ENCODE results near the gene COPS2.

The COPS2 gene

GRCh38 chr15:49145651-49146609 lies 9.5 kb downstream of the COPS2 start:
- no peak for DNase-seq (ENCODE audit: insufficient read length, low spot score)
- FAIRE-seq: no peak
- TF ChIP-seq, protein P1, sequence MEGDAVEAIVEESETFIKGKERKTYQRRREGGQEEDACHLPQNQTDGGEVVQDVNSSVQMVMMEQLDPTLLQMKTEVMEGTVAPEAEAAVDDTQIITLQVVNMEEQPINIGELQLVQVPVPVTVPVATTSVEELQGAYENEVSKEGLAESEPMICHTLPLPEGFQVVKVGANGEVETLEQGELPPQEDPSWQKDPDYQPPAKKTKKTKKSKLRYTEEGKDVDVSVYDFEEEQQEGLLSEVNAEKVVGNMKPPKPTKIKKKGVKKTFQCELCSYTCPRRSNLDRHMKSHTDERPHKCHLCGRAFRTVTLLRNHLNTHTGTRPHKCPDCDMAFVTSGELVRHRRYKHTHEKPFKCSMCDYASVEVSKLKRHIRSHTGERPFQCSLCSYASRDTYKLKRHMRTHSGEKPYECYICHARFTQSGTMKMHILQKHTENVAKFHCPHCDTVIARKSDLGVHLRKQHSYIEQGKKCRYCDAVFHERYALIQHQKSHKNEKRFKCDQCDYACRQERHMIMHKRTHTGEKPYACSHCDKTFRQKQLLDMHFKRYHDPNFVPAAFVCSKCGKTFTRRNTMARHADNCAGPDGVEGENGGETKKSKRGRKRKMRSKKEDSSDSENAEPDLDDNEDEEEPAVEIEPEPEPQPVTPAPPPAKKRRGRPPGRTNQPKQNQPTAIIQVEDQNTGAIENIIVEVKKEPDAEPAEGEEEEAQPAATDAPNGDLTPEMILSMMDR (IDR thresholded peaks at IDR 0.05; ENCODE audit: insufficient read depth, missing control alignments): peak; percentile 71

GRCh38 chr15:49137861-49138260 lies 17.5 kb downstream of the COPS2 start:
- TF ChIP-seq, protein P1 (IDR thresholded peaks at IDR 0.05; ENCODE audit: insufficient read depth, missing control alignments): no peak
- FAIRE-seq (no peak), DNase-seq (ENCODE audit: insufficient read length, low spot score) (no peak)

- DNase-seq (ENCODE audit: insufficient read length, low spot score) (no peak), FAIRE-seq (no peak)
- TF ChIP-seq, protein P1 (IDR thresholded peaks at IDR 0.05; ENCODE audit: insufficient read depth, missing control alignments): no peak
Observed at GRCh38 chr15:49135911-49136310, 19.5 kb downstream of the COPS2 start.

DNA sequence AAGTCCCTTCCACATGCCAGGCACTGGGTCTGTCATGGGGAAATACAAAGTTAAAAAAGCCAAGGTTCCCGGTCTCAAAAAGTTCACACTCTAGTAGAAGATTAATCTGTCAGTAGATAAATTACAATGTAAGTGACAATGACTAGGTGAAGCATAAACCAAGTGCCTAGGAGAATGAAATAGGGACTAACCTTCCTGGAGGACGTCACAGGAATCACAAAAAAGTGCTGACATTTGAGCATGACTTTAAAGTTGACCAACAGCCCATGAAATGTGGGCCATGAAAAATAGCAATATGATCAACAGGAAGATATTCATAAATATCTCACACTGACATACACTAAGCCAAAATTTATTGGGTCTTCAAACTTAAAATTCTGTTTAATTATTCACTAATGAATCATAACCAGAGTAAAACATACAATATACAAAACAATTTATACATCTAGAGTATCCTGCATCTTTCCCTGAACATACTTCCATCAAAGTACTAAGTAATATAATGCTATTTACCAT lies 20.0 kb downstream of the COPS2 start:
- no peak for FAIRE-seq
- no peak for DNase-seq (ENCODE audit: insufficient read length, low spot score)
- TF ChIP-seq, protein P1 (IDR thresholded peaks at IDR 0.05; ENCODE audit: insufficient read depth, missing control alignments): no peak

DNA sequence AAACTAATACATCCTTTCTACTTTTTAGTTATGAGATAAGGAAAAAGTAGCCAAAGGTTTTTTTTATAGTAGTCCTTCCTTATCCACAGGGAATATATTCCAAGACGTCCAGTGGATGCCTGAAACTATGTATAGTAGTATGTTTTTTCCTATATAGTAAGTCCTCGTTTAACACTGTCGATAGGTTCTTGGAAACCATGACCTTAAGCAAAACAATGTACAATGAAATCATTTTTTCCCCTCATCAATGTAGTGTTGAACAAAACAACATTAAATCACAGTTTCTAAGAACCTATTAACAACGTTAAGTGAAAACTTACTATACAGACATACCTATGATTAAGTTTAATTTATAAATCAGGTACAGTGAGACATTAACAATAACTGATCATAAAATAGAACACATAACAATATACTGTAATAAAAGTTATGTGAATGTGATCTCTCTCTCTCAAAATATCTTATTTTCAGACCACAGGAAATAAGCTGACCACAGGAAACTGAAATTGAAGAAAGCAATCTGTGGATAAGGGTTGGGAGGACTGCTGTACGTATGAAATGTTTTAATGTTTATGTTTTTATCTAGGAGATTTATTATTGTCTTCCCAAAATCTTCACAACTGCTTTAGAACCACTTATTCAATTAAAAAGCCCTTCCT lies 20.6 kb downstream of the COPS2 start:
- FAIRE-seq: no peak
- DNase-seq (ENCODE audit: insufficient read length, low spot score): no peak
- TF ChIP-seq, protein P1 (IDR thresholded peaks at IDR 0.05; ENCODE audit: insufficient read depth, missing control alignments): no peak

DNA sequence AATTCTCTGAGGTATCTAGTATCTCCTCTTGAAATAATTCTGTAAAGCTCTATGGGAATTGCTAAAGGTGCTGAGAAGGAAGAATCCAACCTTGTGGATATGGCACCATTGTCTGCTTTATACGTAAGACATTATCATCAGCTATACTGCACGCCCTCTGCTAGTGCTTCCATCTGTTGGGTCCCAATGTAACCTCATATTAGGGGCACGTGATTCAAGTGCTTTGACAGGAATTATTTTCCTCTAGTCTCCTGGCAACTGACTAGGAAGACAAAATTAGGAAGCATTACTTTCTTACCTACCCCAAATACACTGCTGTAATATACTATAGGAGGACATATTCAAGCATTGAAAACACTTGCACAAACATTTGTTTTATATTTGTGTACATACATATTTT lies 24.0 kb downstream of the COPS2 start:
- DNase-seq (ENCODE audit: insufficient read length, low spot score) (no peak), FAIRE-seq (no peak)
- TF ChIP-seq, protein P1 (IDR thresholded peaks at IDR 0.05; ENCODE audit: insufficient read depth, missing control alignments): no peak

All from D721Med (cell line).